GM19324 (cell line): ENCODE results near the gene ATP8A1.
A peak's percentile ranks its signal among the peaks of the same experiment; 100 is the strongest.
"Not testable (repeated sequence)": the region's sequence is repeated elsewhere in the genome, so short reads cannot be mapped to it uniquely, and the experiment has no call there.

Source experiments
- ATAC-seq: cut with Tn5 transposase; IDR thresholded peaks from one replicate; pipeline ENCODE4 v1.9.1; 2021; ENCODE audit warnings: mild to moderate bottlenecking, moderate library complexity; ENCODE audit not compliant: unreplicated experiment, low FRiP score

Gene ATP8A1

GRCh38 chr4:42652529-42653231 lies 4.2 kb downstream of the ATP8A1 start:
- not testable (repeated sequence) for ATAC-seq

- ATAC-seq: no peak
These were observed 7.0 kb downstream of the ATP8A1 start for GRCh38 chr4:42649870-42650269.

- no peak for ATAC-seq
These were observed 9.8 kb downstream of the ATP8A1 start for GRCh38 chr4:42646999-42647541.

- no peak for ATAC-seq
These were observed 10.7 kb downstream of the ATP8A1 start for GRCh38 chr4:42646013-42646784.

GRCh38 chr4:42644897-42645296 lies 12.0 kb downstream of the ATP8A1 start:
- no peak for ATAC-seq

- peak; percentile 64 for ATAC-seq
These were observed 13.2 kb downstream of the ATP8A1 start for GRCh38 chr4:42643685-42644084.

- no peak for ATAC-seq
These were observed 13.9 kb downstream of the ATP8A1 start for GRCh38 chr4:42642845-42643615.

- ATAC-seq: no peak
These were observed 14.7 kb downstream of the ATP8A1 start for GRCh38 chr4:42642101-42642797.

GRCh38 chr4:42641656-42642055 lies 15.2 kb downstream of the ATP8A1 start:
- no peak for ATAC-seq

- no peak for ATAC-seq
These were observed 15.7 kb downstream of the ATP8A1 start for GRCh38 chr4:42641161-42641560.

- no peak for ATAC-seq
These were observed 16.3 kb downstream of the ATP8A1 start for GRCh38 chr4:42640613-42641012.

- peak; percentile 67 for ATAC-seq
These were observed 17.9 kb downstream of the ATP8A1 start for GRCh38 chr4:42638993-42639392.

- no peak for ATAC-seq
These were observed 18.6 kb downstream of the ATP8A1 start for GRCh38 chr4:42638321-42638720.

- no peak for ATAC-seq
These were observed 19.0 kb downstream of the ATP8A1 start for GRCh38 chr4:42637867-42638266.

GRCh38 chr4:42637104-42637503 lies 19.8 kb downstream of the ATP8A1 start:
- no peak for ATAC-seq

GRCh38 chr4:42636645-42636949 lies 20.3 kb downstream of the ATP8A1 start:
- no peak for ATAC-seq

GRCh38 chr4:42633605-42634388 lies 23.1 kb downstream of the ATP8A1 start:
- ATAC-seq: no peak

- ATAC-seq: no peak
These were observed 24.1 kb downstream of the ATP8A1 start for GRCh38 chr4:42632653-42633382.

- no peak for ATAC-seq
These were observed 26.0 kb downstream of the ATP8A1 start for GRCh38 chr4:42630908-42631307.
